ENCODE measurements around the gene CCDC97.

DNA sequence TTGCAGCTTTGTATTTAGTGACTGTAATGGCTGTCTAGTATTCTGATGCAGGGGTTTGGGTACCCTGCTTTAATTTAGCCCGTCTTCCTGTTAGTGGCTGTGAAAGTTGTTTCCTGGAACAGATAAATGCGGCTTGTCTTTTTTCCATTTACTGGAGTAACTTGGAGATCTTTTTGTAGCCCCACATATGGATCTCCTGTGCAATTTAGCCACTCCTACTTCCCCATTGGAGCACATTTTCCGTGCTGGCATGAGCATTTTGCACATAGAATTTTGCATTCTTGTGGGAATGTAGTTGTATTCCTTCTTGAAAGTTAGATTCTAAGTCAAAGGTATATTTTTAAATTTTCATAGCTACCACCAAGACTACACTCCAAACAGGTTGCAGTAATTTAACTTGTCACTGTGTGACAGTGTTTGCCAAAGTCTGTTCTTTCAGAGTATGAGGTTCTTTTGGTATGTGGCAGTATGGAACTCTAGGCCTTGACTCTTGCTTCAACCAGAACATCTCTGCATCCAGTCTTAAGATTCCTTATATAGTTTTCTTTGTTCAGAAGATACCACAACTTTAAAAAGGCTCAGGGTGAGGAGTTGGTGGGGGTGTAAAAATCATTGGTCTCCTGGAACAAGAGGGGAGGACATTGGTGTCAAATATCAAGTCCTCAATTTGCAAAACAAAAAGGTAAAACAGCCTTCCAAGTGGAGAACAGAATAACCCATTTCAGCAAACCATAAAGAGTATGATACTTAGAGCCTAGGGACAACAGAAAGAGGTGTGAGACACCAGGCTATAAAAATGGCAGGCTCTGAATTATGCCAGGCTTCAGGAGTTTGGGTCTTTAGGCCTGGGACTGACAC lies 21.1 kb upstream of the CCDC97 start:
- TF ChIP-seq CTCF (IDR thresholded peaks at IDR 0.05): no peak
- TF ChIP-seq POLR2AphosphoS5 (IDR thresholded peaks at IDR 0.05): no peak
- TF ChIP-seq POLR2A (IDR thresholded peaks at IDR 0.05): no peak

Data from upper lobe of left lung (tissue), 4 donors.